ENCODE results near the gene ACOXL.
A peak's percentile ranks its signal among the peaks of the same experiment; 100 is the strongest.
"Not testable (repeated sequence)": the region's sequence is repeated elsewhere in the genome, so short reads cannot be mapped to it uniquely, and the experiment has no call there.

ACOXL gene

DNA sequence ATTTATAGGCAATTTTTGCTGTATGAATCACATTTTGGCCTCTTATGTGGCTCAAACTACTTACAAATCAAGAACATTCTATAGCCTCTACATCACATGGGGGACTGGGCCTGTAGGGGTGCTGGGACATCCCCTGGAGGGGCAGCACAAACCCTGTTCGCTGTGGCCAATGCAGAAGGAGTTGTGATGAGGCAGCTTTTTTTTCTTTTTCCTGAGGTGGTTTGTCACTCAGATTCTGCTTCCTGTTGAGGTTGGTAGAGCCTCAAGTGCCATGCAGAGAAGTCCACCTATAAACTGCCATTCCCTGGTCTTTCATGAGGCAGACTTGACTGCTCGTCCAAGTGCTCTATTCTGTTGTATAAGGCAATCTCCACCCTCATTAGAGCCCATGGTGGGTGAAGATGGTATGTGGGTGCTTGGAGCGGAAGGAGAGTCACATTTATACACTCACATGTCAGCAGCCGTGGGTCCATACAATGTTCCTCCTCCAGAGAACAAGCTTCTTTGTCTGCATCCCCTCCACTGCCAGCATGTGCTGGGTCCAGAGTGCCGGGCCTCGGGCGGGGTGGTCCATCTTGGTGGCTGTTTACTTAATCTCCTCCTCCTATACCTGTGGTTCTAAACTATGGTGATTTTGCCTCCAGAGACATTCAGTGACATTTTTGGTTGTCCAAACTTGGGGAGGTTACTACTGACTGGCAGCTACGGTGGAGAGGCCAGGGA, 120.3 kb downstream of the ACOXL start:
- no peak for DNase-seq (ENCODE audit: insufficient read length, low spot score)
- no peak for FAIRE-seq

DNA sequence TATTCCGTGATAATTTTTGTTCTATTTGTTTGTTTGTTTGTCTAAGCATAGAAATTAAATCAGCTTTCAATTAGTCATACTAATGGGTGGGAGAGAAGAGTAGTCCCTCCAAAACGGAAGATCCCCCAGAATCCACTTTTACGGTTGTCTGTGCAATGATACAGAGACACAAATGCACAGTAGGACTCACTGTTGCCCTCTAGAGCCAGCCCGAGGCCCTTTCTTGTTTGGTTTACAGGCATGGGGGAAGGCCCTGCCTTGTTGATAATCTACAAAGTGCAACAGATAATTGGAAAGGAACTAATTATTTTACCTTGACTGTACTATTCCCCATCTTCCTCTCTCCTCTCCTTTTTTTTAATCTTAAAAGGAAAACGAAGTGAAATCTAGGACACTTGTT, 121.1 kb downstream of the ACOXL start:
- no peak for FAIRE-seq
- peak; percentile 31 for DNase-seq (ENCODE audit: insufficient read length, low spot score)

DNA sequence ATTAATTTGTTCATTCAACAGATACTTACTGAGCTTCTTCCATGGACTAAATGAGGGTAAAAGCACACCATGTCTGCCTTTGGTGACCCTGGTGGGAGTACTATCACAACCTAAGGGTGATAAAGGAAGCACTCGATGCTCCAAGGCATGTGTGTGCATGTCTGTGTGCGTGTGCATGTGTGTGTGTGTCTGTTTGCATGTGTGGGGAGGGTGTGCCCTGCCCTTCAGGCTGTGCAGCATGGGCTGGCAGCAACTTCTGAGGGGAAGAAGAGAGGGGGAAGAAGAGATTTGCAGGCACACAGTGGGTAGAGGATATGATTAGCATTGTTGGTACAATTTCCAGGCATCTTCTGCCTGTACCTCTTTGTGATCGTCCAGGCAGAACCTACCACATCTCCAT, 121.6 kb downstream of the ACOXL start:
- DNase-seq (ENCODE audit: insufficient read length, low spot score) (no peak), FAIRE-seq (no peak)

DNA sequence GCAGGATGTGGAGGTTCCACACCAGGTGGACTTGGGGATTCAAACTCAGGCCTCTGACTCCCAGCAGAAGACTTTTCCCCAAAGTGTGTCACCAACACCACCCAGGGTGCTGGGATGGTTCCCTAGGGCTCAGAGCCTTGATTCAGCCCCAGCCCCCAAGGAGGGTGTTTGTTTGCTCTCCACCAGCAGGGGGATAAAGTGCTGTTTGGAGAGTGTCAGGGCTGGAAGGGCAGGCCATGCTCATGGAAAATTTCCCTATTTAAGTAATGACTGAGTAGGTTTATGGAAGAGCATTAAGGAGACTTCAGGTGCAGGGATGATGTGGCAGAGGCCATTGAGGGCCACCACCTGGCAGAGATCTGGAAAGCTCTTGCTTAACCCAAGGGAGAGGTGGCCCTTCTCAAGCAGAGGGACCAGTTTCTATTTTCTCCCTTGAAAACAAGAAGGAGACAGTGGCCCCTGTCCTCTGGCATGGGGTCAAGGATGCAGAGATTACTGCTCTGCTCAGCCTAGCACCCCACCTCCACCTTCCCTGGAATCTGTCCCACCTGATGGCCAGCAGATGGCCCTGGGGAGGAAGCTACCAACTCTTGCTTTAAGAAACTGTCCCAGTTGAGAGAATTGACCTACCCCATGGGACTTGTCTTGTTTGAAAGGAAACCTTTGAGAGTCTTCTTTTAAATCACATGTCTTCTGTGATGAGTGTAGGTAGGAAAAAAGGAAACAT, 122.1 kb downstream of the ACOXL start:
- no peak for DNase-seq (ENCODE audit: insufficient read length, low spot score)
- no peak for FAIRE-seq

DNA sequence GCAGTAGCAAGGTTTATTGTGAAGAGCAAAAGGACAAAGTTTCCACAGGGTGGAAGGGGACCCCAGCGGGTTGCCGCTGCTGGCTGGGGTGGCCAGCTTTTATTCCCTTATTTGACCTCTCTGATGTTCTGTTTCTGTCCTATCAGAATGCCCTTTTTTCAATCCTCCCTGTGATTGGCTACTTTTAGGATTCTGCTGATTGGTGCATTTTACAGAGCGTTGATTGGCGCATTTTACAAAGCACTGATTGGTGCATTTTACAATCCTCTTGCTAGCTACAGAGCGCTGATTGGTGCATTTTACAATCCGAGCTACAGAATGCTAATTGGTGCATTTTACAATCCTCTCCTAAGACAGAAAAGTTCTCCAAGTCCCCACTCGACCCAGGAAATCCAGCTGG, 123.5 kb downstream of the ACOXL start:
- FAIRE-seq; DNase-seq (ENCODE audit: insufficient read length, low spot score): not testable (repeated sequence)

DNA sequence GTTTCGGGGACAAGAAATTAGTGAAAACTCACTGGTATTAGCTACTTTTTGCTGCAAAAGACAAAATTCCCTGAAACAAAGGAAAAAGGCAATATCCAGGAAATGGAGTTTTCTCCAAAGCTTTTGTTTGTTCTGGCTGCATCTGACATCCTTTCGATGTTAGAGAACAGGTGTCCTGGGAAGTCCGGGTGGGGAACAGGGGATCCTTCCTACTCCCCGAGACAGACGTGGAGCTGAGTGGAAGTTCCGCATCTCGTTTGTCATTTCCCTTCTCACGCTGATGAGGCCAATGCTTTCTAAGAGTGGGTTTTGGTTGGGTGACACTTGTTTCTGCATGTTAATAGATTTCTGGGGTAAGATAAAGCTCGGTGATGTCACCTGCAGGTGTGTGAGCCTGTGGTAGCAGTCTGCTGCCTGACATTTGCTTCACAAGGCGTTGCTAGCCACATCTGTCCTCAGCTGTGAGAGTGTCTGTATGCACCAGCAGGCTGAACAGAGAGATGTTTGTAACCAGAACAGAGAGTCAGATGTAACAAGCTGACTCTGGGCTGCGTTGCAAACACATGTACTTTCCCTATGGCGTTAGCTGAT, 125.9 kb downstream of the ACOXL start:
- FAIRE-seq, result no peak
- no peak for DNase-seq (ENCODE audit: insufficient read length, low spot score)

DNA sequence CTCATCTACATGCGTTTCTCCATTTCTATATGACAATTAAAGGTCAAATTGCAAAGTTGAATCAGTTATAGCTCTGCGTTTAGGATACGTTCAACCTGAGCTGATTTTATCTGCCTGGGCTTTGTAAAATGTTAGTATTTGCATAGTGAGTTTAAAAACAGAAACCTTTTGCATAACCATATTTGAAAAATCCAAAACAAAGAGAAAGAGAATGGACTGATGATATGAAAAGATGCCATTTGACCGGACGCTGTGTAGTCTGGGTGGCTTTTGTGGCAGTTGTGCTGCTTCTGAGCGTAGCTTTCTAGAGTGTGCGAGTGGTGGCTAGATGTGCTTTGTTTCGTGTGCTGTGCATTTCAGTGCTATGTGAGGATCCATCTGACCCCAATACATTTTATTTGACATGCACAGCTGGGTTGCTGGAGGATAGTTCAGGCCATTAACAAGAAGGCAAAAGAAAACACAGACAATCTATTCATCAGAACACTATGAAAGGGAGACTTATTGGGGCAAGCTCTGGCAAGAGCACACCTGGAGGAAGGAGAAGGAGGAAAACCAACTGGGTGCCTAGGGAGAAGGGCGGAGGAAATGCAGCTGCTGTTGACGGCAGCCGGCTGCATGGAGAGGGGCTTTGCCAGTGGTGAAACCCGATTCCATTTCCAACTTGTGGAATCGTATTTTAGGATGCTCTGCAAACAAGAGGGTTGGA, 126.8 kb downstream of the ACOXL start:
- FAIRE-seq, result no peak

DNA sequence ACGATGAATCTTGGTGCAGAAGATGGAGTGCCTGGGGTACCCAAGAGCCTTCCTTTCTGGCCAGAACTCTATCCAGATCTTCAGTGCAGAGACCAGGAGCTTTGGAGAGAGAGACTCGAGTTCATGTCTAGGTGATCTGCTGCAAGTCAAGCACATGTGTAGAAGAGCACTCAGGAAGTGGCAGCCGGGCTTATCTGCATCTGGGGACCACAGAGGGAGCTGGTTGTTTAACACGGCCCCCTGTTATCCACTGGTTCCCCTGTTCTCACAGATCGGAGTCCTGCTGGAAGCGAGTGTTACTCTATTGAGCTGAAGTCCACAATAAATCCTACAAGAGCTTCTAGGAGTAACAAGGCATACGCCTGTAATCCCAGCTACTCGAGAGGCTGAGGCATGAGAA, 128.3 kb downstream of the ACOXL start:
- no peak for FAIRE-seq
- no peak for DNase-seq (ENCODE audit: insufficient read length, low spot score)

More for the DNA sequence above, 126.8 kb downstream of the ACOXL start:
- DNase-seq (ENCODE audit: insufficient read length, low spot score), result no peak

DNA sequence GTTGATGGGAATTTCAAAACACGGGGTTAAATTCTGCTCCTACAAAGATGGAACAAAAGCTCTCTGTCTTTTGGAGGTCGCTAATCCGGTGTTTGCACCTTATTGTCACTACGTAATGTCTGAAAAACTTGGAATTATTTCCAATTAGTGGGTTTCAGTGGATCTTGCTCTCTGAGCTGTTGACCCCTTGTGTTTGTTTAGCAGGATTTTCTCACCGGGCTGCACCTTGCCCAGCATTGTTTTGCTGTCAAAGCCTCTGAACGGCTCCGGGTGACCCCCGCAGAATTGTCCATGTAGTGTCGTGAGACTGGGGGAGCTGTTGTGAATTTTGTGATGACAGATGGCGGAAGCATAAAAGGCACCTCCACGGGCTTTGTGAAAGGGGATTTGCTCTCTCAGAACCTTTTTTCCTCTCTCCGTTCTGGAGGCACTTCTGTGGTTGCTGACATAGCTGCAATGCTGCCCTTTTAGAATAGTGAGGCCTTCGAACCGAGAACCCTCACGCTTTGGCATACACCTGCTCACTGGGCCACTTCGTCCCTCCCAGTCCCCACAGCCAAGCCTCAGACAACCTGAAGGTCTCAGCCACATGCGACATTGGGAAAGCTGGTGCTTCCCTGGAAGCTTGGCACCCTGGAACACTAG, 129.4 kb downstream of the ACOXL start:
- DNase-seq (ENCODE audit: insufficient read length, low spot score) (no peak), FAIRE-seq (no peak)

DNA sequence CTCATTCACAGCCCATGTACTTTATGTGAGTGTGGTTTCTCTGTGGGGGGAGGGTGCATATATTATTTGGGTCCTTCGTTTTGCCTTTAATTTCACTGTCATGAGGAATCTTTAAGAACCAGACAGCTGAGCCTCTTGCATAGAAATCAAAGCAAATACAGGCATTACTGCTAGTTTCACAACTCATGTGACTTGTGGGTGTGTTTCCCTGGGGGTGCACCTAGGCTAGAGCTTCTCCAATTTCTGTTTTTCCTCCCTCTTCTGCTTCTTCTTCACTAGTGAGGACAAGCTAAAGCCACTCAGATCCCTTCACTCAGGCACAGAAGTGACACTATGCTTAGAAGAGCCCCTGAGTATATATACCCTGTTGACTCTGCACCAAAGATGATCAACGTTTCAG, 131.4 kb downstream of the ACOXL start:
- DNase-seq (ENCODE audit: insufficient read length, low spot score) (no peak), FAIRE-seq (no peak)

DNA sequence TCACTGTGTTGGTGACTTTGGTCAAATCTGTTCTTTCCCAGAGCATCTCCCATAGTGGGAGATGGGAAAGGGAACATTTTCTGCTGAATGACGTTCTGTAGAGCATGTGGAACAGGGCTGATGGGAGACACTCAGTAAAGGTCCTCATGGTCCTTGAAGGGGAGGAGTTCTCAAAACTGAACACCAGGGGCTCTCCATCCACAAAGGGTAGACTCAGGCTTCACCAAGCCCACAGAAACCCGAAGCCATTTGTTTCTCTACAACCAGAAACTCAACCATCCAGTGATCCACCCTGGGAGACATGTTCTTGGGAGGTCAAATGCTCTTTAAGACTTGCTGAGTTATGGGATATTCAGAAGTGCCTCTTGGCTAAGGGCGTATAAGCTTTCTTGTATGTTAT, 131.8 kb downstream of the ACOXL start:
- no peak for FAIRE-seq

DNA sequence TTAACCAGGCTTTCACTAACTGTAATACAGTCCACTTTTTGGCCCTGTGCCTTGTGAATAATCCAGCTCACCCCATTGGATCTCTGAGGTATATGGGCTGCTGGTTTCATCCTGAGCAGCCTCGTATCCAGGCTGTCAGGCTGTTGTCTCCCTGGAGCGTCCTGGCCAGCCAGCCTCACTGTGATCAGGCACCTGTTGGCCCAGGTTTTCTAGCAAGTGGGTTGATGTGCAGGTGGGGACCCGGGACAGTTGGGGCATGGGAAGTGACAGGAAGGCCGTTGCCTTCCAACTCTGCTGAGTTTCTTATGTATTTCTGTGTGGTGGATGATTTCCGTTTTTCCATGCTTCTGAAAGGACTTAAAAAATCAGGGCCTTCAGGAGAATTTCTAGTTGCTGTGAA, 132.4 kb downstream of the ACOXL start:
- FAIRE-seq (no peak), DNase-seq (ENCODE audit: insufficient read length, low spot score) (no peak)

More for the DNA sequence above, 131.8 kb downstream of the ACOXL start:
- DNase-seq (ENCODE audit: insufficient read length, low spot score), result no peak

DNA sequence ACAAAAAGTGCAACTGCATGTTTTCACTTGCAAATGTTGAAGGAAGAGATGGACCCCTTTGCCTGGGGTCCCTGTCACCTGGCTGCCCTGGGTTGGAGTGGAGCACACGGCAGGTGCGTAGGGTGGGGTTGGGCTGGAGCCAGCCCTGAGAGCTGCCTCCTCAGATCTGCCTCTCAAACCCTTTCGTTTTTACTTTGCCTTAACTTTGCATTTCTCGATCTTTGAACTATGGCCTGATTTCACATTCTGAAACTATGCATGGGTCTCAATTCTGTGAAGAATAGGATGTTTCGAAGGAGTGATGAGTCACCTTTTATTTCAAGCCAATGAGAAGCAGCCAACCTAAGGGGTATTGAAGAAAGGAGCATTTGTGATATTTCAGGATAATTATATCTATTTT, 132.8 kb downstream of the ACOXL start:
- no peak for FAIRE-seq
- no peak for DNase-seq (ENCODE audit: insufficient read length, low spot score)

DNA sequence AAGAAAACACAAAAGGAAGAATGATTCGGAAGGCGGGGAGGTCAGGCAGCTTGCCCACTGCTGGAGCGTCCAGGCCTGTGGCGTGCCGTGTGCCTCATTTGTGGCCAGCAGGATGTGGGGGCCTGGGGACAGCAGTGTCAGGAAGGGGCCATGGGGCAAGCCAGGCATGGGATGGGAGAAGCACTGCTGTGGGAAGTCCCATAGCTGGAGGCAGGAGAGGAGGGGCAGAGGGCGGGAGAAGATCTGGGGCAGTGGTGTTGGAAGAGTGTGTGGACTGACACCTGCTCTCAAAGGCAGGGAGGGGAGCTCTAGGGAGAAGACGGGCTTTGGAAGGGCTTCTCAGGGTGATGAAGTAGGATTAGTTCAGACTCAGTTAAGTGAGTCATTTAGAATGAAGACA, 133.7 kb downstream of the ACOXL start:
- FAIRE-seq, result no peak
- DNase-seq (ENCODE audit: insufficient read length, low spot score), result no peak

DNA sequence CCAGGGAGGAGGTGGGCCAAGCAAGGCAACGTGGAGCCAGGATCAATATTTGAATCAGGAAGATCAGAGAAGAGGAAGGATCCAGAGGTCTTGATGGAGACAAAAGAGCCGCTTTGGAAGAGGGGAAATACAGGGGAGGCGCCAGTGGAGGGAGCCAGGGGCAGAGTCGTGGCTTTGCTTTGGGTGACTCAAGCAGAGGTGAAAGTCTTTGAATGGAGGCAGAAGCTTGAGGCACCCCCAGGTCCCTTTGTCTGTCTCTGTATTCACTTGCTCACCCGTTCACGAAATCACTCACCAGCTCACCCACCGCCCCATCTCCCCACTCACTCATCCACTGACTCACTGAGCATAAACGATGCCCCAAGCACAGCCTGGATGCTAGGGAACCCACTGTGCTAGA, 134.1 kb downstream of the ACOXL start:
- no peak for DNase-seq (ENCODE audit: insufficient read length, low spot score)
- FAIRE-seq, result no peak

DNA sequence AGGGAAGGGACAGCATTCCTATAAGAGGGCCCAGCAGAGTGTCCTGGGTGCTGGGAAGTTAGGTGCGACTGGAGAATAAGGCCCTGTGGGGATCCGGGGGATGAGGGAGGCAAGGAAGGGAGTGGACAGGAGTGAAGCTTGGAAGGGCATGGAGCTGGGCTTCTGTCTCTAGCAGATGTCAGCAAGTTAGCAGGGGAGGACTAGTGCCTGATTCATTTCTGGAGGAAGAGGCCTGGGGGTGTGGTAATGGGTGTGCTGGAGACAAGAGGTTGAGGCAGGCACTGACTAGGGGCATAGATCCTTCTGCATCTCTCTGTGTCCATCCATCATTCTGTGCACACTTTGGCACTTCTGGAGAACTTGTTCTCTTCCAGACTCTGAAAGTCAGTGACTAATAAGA, 134.7 kb downstream of the ACOXL start:
- FAIRE-seq (no peak), DNase-seq (ENCODE audit: insufficient read length, low spot score) (no peak)

DNA sequence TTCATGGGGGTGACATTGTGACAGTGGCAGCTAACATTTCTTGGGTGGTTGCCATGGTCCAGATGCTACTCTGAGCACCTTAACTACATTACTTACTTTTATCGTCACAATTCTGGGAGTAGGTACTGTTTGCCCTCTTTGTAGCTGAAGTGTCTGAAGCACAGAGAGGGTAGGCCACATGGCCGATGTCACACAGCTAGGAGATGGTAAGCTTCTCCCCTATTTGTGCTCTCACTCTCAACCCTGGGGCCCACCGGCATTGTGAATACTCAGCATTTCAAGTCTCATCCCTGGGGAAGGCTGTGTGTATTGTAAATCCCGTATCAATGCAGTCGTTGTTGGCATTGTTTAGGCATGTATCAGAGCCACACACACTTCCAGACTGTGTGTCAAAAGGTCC, 136.6 kb downstream of the ACOXL start:
- FAIRE-seq, result no peak
- no peak for DNase-seq (ENCODE audit: insufficient read length, low spot score)

DNA sequence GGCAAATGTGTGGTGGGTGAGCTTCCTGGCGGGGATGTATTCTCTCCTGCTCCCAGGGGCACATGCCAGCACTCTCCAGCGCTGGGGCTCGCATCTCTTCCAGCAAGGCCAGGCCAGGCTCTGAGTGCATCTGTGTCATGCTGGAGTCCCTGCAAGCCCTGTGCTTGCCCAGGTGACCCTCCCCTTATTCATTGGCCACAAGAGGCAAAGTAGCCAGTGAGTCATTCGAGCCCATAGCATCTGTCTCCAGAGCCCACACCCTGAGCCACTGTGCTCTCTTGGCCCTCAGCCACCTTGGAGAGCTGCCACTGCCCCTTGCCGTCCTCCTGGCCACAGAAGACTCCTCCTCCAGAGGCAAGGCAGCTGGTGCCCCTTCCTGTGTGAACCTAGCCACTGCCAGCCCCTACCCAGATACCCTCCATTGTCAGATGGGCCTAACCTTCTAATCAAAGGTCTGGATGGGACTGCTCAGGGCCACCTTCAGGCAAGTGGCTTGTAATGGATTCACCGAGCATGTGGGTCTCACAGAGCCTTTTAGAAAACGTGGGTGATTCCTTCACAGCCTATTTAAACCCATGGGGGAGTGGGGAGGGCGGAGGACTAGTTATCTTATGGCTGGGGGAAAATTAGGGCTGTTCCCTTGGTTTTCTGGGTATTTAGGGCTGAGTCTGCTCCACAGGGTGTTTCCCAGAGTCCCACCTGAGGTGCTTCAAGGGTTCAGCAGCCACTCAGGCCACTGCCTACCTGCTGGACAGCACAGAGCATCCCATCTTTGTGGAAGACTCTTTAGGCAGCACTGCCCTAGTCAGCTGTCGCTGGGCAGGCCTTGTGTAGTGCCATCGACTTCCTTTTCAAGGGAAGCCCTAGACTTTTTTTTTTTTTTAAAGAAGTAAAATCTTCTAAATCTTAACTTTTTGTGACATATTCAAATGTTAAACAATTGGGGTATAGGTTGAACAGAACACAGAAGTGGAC, 137.4 kb downstream of the ACOXL start:
- DNase-seq (ENCODE audit: insufficient read length, low spot score) (peak; percentile 42), FAIRE-seq (no peak)

DNA sequence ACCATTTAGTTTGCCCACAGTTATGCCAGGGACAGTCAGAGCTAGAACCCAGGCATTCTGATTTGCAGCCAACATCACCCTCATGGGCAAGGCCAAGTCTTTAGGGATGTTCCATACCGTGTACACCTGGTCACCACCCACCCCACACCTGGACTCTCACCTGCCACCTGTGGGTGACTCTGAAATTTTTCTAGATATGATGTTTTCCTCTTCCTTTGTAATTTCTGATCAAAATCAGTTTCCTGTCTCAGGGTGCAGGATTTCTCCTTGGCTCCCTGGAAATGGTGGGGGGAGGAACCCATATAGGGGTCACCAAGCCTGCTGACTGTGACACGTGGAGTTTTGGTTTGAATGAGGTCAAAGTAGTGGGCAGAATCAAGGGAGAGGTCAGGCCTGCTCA, 138.2 kb downstream of the ACOXL start:
- no peak for FAIRE-seq
- DNase-seq (ENCODE audit: insufficient read length, low spot score), result no peak

DNA sequence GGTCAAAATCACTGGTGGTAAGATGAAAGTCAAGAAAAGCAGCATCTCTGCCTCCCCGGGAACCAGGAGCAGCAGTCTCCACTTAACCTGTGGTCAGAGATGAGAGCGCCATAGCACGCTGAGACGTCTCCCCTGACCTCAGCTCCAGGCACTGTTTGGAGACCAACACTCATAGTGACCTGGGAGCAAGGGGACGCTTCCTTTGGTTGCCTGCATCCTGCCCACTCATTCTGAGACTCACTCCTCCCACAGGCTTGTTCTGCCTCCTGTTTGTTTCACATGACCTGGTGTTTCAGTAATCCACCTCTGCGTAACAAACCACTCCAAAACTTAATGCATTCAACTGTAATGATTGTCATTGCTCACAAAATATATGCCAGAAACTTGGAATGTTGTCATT, 139.3 kb downstream of the ACOXL start:
- DNase-seq (ENCODE audit: insufficient read length, low spot score) (no peak), FAIRE-seq (no peak)
